HepG2 (cell line): ENCODE measurements around the gene GNA15. TPM values are rescaled to one million over a fixed set of nuclear protein-coding genes. Genes with fewer than 3 reads are reported as not detected.

Experiments used
- CHD2 ChIP-seq: IDR thresholded peaks from 2 replicates; pipeline ENCODE4 v1.6.1; 2011; ENCODE audit warnings: low read depth, low read length, improper control_type of control experiment
- ELF1 ChIP-seq: sonication (generic); formaldehyde crosslinking; IDR thresholded peaks from 2 replicates; pipeline ENCODE4 v1.4.0; 2020; ENCODE audit warnings: missing genetic modification reagents
- ESRRA ChIP-seq: sonication (generic); formaldehyde crosslinking; IDR thresholded peaks from 2 replicates; pipeline ENCODE4 v1.5.1; 2020; ENCODE audit warnings: mild to moderate bottlenecking, low read depth, missing genetic modification reagents
- GFI1 ChIP-seq: sonication (generic); formaldehyde crosslinking; IDR thresholded peaks from 2 replicates; pipeline ENCODE4 v1.5.0; 2020; ENCODE audit warnings: missing genetic modification reagents, mild to moderate bottlenecking, borderline replicate concordance
- PCBP1 ChIP-seq: fragments of 200-400 bp; formaldehyde crosslinking; IDR thresholded peaks from 2 replicates; pipeline ENCODE4 v1.6.1; 2017; ENCODE audit warnings: mild to moderate bottlenecking, low read depth, low read length, borderline replicate concordance
- PHB2 ChIP-seq: fragments of 450-650 bp; IDR thresholded peaks from 2 replicates; pipeline ENCODE4 v1.6.1; 2018; ENCODE audit not compliant: partially characterized antibody
- PTBP1 ChIP-seq: fragments of 200-400 bp; formaldehyde crosslinking; IDR thresholded peaks from 2 replicates; pipeline ENCODE4 v1.6.1; 2018; ENCODE audit warnings: low read length, low read depth; ENCODE audit not compliant: poor library complexity, severe bottlenecking
- RERE ChIP-seq: IDR thresholded peaks from 2 replicates; pipeline ENCODE4 v1.6.1; 2016; ENCODE audit warnings: low read depth, missing genetic modification reagents, missing compliant biosample characterization
- TP53 ChIP-seq: sonication (generic); formaldehyde crosslinking; conservative IDR thresholded peaks from 2 replicates; pipeline ENCODE4 v1.4.0; 2020; ENCODE audit warnings: missing genetic modification reagents
- ZMYM4 ChIP-seq: sonication (generic); formaldehyde crosslinking; IDR thresholded peaks from 2 replicates; pipeline ENCODE4 v1.8.1; 2023; ENCODE audit warnings: mild to moderate bottlenecking, missing genetic modification reagents
- ZNF44 ChIP-seq: sonication (generic); formaldehyde crosslinking; IDR thresholded peaks from 2 replicates; pipeline ENCODE4 v1.5.1; 2020; ENCODE audit warnings: mild to moderate bottlenecking, missing genetic modification reagents
- ZNF615 ChIP-seq: sonication (generic); formaldehyde crosslinking; IDR thresholded peaks from 2 replicates; pipeline ENCODE4 v1.5.0; 2020; ENCODE audit warnings: mild to moderate bottlenecking, missing genetic modification reagents, borderline replicate concordance
- ZNF766 ChIP-seq: sonication (generic); formaldehyde crosslinking; IDR thresholded peaks from 2 replicates; pipeline ENCODE4 v1.5.0; 2020; ENCODE audit warnings: missing genetic modification reagents, borderline replicate concordance
- polyA plus RNA-seq, 8 experiments: library from polyadenylated mRNA; depleted of rRNA in 3 of 8; stranded (reverse) in 7 of 8; unstranded in 1 of 8; fragments of >200 nt; fragmentation: Illumina TruSeq in 4 of 8; extraction: Trizol in 4 of 8; gene quantifications; 2 replicates each; pipeline versions ENCODE4 v1.2.1 to v1.2.3, GENCODE V29; 2011 to 2016; ENCODE audit warnings: low read depth in 4 of 8, missing spikeins in 1 of 8, mixed read lengths in 1 of 8; ENCODE audit not compliant: insufficient read depth in 1 of 8
- total RNA-seq, 5 experiments: library from RNA; depleted of rRNA; stranded (reverse); fragments of >200 nt; fragmentation: Illumina TruSeq; extraction: Trizol; gene quantifications; 2 replicates each; pipeline ENCODE4 v1.2.3, GENCODE V29; 2016; ENCODE audit warnings: low read depth in 1 of 5
- TF ChIP-seq, protein P1 (sequence below): sonication (generic); formaldehyde crosslinking; IDR thresholded peaks from 2 replicates; pipeline ENCODE4 v1.8.0; 2022; ENCODE audit warnings: mild to moderate bottlenecking, missing genetic modification reagents, moderate library complexity
- TF ChIP-seq, protein P2 (sequence below): sonication (generic); formaldehyde crosslinking; IDR thresholded peaks from 2 replicates; pipeline ENCODE4 v1.4.0; 2020; ENCODE audit warnings: missing genetic modification reagents

GNA15 gene
- total and polyA plus RNA-seq, 2 of the 13 experiments (the other 11 are each of a cell fraction or from before 2014, with no cell fraction given), result not detected

DNA sequence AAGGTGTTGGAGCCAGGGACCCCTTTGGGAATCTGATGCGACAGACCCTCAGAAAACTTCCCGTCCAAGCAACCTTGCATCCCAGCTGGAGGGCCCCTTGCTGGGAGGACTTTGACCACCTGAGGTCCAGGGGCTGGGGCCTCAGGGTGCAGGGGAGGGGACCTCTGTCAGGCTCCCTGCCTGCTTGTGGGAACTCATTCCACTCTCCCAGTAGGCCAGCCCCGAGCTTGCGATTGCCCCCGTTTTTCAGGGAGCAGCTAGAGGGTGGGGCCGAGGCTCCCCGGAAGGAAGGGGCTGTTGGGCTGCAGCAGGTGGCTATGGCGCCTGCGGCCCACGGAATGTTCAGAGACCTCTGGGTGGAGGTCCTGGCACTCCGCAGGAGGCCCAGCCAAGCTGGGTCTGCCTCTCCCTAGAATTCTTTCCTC, 38.9 kb upstream of the GNA15 start (continued):
- TF ChIP-seq RERE (CRISPR knock-in tag) (no peak), CHD2 (no peak), ZNF44 (CRISPR knock-in tag) (no peak), GFI1 (CRISPR knock-in tag) (no peak), ZNF766 (CRISPR knock-in tag) (no peak), ZNF615 (CRISPR knock-in tag) (no peak), PCBP1 (peak; percentile 48; the same call in 1 of the 2 replicates), ELF1 (CRISPR knock-in tag) (no peak), PHB2 (no peak), TP53 (no peak), ZMYM4 (no peak), ESRRA (CRISPR knock-in tag) (no peak), PTBP1 (no peak)
- TF ChIP-seq, protein P1, sequence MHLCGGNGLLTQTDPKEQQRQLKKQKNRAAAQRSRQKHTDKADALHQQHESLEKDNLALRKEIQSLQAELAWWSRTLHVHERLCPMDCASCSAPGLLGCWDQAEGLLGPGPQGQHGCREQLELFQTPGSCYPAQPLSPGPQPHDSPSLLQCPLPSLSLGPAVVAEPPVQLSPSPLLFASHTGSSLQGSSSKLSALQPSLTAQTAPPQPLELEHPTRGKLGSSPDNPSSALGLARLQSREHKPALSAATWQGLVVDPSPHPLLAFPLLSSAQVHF (CRISPR knock-in tag), result no peak
- TF ChIP-seq, protein P2, sequence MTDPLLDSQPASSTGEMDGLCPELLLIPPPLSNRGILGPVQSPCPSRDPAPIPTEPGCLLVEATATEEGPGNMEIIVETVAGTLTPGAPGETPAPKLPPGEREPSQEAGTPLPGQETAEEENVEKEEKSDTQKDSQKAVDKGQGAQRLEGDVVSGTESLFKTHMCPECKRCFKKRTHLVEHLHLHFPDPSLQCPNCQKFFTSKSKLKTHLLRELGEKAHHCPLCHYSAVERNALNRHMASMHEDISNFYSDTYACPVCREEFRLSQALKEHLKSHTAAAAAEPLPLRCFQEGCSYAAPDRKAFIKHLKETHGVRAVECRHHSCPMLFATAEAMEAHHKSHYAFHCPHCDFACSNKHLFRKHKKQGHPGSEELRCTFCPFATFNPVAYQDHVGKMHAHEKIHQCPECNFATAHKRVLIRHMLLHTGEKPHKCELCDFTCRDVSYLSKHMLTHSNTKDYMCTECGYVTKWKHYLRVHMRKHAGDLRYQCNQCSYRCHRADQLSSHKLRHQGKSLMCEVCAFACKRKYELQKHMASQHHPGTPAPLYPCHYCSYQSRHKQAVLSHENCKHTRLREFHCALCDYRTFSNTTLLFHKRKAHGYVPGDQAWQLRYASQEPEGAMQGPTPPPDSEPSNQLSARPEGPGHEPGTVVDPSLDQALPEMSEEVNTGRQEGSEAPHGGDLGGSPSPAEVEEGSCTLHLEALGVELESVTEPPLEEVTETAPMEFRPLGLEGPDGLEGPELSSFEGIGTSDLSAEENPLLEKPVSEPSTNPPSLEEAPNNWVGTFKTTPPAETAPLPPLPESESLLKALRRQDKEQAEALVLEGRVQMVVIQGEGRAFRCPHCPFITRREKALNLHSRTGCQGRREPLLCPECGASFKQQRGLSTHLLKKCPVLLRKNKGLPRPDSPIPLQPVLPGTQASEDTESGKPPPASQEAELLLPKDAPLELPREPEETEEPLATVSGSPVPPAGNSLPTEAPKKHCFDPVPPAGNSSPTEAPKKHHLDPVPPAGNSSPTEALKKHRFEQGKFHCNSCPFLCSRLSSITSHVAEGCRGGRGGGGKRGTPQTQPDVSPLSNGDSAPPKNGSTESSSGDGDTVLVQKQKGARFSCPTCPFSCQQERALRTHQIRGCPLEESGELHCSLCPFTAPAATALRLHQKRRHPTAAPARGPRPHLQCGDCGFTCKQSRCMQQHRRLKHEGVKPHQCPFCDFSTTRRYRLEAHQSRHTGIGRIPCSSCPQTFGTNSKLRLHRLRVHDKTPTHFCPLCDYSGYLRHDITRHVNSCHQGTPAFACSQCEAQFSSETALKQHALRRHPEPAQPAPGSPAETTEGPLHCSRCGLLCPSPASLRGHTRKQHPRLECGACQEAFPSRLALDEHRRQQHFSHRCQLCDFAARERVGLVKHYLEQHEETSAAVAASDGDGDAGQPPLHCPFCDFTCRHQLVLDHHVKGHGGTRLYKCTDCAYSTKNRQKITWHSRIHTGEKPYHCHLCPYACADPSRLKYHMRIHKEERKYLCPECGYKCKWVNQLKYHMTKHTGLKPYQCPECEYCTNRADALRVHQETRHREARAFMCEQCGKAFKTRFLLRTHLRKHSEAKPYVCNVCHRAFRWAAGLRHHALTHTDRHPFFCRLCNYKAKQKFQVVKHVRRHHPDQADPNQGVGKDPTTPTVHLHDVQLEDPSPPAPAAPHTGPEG, result no peak
